Activated CD8-positive, alpha-beta memory T cell treated with anti-CD3 and anti-CD28 coated beads, Interleukin-2, amount 50 U/mL, for 4 hours (primary cell): Measurements from ENCODE around the gene MYO3B.
"Not testable (repeated sequence)": the region's sequence is repeated elsewhere in the genome, so short reads cannot be mapped to it uniquely, and the experiment has no call there.

Experiments used
- DNase-seq: peaks from one replicate; pipeline ENCODE4 v3.0.0-alpha.2; 2020

The MYO3B gene

DNA sequence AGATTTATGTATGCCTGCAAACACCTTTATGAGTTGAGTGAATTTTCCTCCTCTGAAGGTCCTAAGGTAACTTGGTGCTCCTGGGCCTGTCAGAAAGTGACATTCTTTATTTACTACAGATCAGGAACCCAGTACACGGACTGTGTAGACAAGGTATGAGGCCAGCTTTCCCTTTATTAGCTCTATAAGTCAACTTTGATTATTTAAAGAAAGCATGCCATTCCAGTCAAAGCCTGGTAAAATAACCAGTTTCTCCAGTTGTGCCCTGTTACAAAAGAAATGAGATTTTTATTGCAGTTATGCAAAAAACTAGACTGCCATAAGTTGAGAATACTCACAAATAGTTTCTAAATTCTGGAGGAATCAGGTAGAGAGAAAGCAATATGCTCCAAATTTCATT is 271.1 kb downstream of the MYO3B start:
- DNase-seq = no peak

DNA sequence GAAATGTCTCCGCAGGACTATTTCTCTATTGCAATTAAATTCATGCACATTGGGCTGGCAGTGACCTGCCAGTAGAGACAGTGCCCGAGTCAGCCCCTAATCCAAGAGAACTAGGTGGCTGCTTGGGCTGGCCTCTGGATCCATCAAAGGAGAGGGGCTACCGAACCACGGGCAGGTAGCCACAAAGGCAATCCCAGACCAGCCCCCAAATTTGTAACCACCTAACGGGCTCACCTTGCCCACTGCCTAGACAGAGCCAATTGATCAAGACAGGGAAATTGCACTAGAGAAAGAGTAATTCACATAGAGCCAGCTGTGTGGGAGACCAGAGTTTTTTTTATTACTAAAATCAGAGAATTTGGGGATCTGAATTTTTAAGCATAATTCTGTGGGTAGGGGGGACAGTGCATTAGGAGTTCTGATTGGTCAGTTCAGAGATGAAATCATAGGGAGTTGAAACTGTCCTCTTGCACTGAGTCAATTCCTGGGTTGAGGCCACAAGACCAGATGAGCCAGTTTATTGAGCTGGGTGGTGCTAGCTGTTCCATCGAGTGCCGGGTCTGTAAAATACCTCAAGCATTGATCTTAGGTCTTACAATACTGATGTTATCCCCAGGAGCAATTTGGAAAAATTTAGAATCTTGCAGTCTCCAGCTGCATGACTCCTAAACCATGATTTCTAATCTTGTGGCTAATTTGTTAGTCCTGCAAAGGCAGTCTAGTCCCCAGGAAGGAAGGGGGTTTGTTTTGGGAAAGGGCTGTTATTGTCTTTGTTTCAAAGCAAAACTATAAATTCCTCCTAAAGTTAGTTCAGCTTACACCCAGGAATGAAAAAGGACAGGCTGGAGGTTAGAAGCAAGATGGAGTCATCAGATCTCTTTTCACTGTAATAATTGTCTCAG is 276.8 kb downstream of the MYO3B start:
- no peak for DNase-seq

DNA sequence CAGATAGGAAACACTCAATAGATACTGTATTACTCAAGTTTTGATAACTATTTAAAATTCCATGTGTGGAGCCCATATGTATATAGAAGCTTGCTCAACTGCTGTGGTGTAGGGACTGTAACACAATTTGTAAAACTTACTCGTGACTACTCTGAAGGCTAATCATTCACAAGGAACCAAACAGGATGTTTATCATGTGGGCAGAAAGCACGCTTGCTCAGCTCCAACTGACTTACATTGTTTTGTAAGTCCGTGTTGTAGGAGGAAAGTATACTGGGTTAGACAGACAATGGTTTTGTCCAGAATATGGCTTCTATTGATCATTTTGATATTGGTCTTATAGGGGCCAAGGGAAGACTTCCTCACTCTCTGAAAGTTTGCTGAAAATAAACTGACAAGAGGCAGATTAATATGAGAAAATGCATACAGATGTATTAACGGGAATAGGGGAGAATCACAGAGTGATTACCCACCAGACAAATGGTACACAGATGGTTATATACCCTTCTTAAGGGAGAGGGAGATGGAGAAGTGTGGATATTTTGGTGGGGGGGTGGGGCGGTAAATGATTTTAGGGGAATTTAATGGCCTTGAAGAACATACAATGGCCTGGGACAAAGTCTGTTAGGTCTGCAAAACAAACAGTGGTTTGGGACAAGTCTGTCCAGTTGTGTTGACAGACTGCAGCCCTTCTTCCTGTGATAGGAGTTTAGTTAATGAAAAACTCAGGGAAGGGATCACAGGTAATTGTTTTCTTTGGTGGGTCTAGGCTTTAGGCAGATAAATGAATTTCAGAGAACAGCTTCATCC is 277.9 kb downstream of the MYO3B start:
- no peak for DNase-seq

DNA sequence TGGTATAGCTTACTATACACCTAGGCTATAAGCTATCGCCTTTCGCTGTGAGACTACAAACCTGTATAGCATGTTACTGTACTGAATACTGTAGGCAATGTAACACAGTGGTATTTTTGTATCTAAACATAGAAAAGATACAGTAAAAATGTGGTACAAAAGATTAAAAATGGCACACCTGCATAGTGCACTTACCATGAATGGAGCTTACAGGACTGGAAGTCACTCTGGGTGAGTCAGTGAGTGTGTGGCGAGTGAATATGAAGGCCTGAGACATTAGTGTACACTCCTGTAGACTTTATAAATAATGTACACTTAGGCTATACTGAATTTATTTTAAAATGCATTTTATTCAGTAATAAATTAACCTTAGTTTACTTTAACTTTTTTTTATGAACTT is 279.0 kb downstream of the MYO3B start:
- DNase-seq = no peak

DNA sequence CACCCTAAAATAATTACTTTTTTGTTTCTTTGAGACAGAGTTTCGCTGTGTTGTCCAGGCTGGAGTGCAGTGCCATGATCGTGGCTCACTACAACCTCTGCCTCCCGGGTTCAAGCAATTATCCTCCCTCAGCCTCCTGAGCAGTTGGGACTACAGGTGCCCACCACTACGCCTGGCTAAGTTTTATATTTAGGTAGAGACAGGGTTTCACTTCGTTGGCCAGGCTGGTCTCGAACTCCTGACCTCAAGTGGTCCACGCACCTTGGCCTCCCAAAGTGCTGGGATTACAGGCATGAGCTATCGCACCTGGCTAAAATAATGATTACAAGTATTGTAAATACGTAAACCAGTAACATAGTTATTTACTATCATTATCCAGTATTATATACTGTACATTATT is 279.8 kb downstream of the MYO3B start:
- no peak for DNase-seq

DNA sequence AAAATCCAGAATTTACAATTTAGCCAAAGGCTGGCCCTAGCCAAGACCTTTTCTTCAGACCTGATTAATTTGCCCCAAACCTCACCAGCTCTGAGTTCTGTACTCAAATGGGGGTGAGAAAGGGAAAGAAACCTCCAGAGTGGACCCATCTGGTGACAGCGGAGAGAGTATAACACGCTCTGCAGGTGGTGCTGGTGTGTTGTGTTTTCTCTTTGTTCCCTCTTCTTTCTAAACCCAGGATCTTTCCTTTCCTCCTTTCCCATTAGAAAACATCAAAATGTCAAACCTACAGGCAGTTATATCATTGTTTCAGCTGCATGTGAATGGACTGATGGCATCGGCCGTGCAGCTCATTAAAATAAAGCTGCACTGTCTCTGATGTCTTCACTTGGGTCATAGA is 283.9 kb downstream of the MYO3B start:
- DNase-seq = no peak

DNA sequence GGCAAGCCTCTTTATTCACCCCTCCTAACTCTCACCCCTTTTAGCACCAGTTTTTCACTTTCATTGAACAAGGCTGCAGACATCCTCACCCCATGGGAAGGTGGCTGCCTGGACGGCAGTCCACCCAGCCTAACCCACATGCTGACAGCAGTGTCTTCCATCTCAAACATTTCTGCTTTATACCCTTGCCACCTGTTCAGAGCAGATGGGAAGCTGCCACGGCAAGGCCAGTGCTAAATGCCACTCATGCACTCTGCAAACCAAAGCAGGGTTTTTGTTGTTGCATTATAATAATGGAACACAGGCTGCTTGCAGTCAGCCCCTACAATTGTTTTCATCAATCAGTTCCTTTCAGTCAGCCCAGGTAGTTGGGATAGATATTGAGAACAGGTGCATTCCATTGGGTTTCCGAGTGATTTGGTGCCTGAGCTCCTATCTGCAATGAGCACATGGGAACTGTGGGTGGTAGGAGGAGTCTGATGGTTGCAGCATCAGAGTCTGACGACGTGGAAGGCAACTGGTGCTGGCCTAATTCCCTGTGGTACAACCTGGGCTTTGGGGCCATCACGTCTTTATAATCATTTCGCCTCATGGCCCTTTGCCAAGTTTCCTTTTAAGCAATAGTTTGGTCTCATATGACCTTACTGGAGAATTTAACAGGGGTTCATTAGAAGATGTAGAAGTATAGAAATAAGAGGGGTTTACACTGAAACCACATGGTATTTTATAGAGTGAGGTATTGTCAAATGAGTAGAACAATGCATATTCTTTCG is 284.7 kb downstream of the MYO3B start:
- no peak for DNase-seq

DNA sequence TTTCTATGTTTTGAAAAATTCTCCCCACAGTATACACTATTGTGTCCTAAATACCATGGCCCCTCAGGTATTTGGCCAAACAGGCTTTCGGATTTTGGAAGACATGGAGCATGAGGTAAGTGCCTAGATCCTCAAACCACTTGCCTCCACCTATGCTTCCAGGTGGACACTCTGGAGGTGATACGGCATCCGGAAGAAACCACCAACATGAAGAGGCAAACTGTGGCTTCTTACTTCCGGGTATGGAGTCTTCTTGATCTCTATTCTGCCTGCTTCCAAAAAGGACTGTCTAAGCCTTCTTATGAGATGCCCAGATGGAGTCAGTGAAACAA is 285.2 kb downstream of the MYO3B start:
- DNase-seq = no peak

DNA sequence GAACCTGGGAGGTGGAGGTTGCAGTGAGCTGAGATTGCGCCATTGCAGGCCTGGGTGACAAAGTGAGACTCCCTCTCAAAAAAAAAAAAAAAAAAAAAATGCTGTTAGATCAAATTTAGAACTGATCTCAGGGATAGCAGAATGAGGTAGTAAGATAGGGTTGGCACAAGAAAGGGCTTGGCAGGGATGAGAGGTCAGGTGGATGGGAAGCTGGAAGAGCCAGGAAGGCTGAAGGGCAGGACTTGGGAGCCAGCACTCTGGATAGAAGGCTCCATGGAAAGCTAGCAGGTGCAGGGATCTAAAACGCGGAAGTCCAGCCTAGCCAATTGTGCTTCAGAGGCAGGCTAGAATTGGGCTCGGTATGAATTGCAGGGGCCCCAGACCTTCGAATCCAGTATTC is 286.3 kb downstream of the MYO3B start:
- DNase-seq = no peak

DNA sequence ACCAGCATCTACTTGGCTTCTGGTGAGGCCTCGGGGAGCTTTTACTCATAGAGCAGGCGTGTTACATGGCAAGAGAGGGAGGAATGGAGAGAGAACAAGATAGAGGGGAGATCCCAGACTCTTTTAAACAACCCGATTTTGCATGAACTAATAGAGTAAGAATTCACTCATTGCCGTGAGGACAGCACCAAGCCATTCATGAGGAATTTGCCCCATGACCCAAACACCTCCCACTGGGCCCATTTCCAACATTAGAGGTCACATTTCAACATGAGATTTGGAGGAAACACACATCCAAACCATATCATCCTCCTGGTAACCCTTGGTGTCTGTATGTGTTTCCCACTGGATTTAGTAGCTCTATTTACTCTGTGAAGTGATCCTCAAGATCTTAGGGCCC is 287.3 kb downstream of the MYO3B start:
- no peak for DNase-seq

DNA sequence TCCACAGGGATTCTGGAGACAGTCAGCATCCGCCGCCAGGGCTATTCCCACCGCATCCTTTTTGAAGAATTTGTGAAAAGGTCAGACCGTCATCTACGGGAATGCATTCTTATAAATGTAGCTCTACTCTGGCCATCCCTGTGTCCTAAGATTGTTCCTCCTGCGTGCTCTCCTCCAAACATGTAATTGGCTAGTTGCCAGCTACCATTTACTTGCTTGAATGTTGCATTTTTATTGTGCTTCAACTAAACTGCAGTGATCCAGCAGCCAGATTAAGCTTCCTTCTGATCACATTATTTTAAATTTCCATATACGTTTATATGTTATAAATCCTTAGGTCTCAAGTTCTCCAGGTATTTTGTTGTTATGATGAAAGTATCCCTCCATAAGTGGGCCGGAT is 288.7 kb downstream of the MYO3B start:
- DNase-seq = no peak

DNA sequence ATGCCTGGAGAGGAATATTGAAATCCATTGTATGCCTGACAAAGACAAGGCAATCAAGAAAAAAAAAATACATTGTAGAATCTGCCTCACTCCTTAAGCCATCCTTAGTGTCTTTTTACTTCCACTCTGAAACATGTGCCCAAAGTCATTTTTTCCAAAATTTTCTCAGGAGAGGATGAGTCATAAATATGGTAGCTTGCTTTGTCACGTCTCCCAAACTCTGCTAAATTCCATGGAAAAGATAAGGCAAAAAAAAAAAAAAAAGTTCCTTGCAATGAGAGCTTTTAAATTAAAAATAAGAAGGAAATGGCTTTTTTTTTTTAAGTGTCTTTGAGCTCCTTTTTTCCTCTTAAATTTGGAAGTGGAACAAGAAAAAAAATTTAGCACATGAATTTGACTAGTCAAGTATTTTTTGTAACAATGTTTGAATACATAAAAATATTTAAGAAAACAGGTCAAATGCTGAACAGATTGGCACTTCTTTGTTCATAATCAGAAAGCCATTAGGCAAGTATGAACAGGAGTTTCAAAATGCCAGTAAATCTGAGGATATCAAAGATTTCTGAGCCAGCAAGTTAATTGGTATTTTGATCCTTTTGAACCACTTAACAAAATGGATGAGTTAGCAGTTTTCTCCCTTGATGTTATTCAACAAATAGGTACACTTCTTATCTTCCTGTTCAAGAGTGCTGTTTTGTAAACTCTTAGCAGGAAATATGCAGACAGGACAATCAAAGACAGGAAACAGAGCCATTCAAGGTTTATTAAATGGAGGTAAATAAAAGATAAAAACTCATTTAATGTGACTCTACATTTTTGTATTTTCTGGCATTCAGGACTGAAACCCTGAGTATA is 289.8 kb downstream of the MYO3B start:
- DNase-seq = no peak

DNA sequence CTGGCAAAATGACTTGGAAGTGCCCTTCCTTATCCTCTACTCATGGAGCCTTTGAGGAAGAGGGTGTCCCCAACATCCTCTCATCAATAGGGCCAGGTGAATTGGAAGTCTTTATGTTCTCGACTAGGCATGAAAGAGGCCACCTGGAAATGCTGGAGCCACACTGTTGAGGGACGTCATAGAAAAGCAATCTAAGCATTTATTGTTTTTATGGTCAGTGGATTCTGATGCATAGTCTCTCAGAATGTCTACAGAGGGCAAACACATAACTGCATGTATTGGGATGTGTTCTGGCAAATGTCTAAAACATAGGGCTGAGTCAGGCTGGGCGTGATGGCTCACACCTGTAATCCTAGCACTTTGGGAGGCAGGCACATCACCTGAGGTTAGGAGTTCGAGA is 290.6 kb downstream of the MYO3B start:
- DNase-seq = no peak

DNA sequence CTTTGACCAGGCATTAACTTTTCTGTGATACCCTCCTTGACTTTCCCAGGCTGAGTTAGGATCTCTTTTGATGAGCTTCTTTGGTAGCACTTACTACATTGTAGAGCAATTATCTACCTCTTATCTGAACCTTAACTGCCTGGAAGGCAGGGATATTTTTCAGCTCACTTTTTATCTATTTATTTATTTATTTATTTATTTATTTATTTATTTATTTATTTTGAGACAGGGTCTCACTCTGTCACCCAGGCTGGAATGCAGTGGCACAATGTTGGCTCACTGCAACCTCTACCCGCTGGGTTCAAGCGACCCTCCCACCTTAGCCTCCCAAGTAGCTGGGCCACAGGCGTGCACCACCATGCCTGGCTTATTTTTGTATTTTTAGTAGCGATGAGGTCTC is 294.6 kb downstream of the MYO3B start:
- not testable (repeated sequence) for DNase-seq

DNA sequence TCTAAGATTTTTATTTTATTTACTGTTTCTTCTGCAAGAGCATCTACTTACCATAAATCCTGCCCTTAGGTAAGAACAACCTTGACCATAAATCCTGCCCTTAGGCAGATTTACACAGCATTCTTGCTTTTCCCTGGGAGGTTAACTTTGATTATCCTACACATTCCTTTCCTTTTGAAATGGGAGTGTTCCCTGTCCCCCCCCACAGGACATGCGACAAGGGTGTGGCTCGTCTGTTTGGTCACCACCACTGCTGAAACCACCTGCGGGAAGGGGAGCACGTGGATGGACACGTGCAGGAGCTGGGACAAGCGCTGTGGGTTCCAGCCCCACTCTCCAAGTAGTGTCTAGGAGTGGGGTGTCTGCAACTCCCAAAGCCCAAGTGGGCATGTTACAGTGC is 297.9 kb downstream of the MYO3B start:
- DNase-seq = no peak

DNA sequence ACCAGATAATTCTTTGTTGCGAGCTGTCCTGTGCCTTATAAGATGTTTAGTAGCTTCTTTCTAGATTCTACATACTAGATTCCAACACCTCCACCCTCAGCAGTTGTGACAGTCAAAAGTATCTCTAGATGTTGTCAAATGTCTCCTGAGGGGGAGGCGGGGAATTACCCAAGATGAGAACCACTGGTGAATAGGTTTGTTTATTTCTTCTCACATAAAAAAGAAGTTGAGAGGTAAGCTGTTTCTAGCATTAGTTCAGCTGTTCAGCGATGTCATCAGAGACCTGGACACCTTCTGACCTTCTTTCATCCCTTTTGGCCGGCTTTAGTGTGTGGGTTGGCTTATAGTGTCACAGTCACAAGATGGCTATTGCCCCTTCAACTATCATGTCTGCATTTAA is 299.7 kb downstream of the MYO3B start:
- no peak for DNase-seq

DNA sequence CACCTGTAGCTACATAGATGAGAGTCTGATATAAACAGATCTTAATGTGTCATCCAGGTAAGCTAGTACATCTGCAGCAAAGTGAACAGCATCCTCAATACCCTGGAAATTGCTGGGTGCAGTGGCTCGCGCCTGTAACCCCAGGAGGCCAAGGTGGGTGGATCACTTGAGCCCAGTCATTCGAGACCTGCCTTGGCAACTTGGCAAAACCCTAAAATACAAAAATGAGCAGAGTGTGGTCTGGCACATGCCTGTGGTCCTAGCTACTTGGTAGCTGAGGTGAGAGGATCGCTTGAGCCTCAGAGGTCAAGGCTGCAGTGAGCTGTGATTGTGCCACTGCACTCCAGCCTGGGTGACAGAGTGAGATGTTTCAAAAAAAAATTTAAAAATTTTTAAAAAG is 303.3 kb downstream of the MYO3B start:
- no peak for DNase-seq

DNA sequence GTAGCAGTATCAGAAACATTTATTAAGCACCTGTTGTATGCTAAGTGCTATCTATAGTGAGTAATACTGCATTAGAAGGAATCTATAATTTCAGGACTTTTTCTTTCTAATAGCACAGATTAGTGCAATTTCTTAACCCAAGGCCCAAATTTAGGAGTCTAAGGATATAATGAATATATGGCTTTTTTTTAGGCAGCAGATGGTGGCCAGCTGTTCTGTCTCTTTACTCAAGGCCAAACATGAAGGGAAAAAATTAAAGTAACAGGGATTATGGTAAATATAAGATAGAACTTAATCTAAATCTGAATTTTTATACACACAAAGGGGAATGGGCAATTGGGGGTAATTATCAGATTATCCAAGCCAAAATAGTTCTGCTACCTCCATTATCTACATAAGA is 306.6 kb downstream of the MYO3B start:
- no peak for DNase-seq

DNA sequence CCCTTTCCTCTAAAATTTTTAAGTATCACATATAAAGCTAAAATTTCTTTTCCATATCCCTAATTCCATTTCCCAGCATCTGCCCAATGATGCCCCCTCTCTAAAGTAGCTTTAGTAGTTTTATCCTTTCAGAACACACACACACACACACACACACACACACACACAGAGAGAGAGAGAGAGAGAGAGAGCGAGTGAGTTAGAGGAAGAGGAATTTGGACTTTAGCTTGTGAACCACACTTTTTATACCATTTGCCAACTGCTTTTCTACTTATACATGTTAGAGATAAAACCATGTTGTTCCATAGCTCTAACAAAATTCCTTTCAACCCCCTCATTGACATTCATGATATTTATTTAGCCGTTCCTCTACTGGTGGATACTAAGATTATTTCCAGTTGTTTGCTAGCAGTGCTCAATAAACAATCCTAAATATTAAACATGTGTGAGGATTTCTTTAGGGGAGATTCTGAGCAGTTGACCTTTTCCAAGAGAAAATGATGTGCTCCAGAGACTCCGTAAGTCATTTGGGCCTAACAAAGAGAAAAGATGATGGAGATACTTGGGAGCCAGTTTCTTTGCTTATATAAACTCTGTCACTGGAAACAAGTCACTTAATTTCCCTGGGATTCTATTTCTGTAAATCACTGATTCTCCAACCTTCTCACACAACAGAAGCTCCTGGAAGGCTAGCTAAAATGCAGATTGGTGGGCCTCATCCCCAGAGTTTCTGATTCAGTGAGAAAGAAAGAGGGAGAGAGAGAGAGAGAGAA is 307.5 kb downstream of the MYO3B start:
- no peak for DNase-seq

DNA sequence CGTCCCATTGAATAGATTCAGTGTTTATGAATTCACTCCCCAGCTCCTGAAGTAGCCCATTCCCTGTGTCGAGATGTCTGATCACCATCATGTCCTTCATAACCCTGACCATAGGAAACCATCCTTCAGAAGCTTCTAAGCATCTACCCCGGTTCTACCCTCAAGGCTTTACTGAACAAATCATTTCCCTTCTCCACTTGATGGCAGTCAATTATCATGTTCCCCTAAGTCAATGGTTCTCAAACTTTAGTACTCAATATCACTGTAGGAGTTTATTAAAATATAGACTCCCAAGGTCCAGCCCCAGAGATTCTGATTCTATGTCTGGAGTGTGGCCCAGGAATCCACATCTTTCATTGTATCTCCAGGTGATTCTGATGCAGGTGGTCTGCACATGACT is 308.8 kb downstream of the MYO3B start:
- DNase-seq = no peak

DNA sequence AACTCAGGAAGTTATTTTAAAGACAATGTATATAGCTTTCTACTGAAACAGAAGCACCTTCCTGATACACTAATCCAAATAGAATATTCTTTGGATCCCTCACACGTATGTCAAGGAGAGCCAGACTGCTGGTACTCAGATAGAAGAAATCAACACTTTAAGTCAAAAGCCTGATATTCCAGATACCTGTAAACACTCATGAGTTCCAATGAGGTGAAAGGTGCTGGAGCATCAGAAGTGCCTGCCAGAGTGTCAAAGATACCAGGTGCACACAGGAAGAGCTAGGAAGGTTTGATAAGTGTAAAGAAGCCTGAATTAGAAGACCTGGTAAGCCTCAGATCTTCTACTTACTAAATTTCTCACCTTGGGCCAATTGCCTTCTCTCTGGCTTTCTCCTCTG is 310.9 kb downstream of the MYO3B start:
- no peak for DNase-seq

DNA sequence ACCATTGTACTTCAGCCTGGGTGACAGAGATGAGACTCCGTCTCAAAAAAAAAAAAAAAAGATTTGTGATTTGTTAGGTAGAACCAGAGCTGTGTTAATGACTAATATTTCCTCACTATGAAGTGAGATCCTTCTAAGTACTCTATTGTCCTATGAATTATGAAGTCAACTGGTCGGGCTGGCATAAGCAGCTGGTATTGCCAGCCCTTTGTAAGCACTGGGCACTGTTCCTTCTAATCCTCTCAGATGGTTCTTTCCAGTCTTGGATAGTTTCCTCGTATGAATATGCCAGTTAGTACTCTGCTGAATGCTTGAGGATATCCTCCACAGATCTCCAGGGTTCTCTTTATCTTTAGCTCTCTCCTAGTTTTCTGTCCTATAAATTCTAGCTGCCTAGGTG is 314.1 kb downstream of the MYO3B start:
- DNase-seq = no peak
